ENCODE data around the gene SENP8.
"Not testable (repeated sequence)": the region's sequence is repeated elsewhere in the genome, so short reads cannot be mapped to it uniquely, and the experiment has no call there.

The SENP8 gene

DNA sequence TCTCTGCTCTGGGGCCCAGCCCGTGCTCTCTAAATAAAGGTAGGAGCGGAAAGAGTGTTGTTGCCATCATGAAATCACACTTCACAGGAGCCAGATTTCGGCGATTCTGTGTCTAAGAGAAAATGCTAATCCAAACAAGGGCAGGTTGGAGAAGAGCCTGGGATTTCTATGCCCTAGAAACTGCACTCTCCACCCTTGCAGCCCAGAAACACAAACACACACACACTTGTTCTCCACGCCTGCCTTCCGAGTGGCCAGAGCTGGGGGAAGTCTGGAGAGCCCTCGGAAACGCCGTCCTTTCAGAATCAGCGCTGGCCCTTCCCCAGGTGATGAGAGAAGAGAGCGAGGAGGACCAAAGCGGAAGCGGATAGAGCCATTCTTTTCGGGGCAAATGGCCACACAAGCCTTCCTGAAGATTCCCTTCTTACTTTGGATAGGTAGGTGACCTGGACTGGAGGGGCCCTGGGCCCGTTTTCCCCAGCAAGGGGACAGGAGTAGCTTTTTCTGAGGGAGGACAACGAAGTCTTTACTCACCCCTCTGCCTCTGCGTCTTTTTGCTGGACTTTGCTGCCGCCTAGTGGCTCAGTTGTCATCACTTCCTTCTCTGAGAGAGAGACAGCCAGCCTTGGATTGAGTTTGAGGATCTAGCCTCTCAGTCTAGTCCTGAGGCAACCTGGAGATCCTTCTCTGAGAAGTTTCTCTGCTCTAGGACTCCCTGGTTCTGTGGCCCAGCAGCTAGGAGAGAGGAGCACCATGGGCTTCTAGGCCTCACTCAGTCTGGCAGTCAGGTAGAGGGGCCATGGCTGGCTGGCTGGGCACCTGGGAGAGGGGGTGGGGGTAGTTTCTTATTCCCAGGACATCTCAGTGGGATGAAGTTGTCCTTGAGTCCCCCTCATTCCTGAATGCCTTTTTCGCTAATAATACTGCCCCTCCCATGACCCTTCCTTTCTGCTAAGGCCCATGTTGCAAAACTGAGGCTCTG lies 37.7 kb downstream of the SENP8 start:
- peak; percentile 59 to 68 for DNase-seq (ENCODE audit: low read depth in 2 of 2)

DNA sequence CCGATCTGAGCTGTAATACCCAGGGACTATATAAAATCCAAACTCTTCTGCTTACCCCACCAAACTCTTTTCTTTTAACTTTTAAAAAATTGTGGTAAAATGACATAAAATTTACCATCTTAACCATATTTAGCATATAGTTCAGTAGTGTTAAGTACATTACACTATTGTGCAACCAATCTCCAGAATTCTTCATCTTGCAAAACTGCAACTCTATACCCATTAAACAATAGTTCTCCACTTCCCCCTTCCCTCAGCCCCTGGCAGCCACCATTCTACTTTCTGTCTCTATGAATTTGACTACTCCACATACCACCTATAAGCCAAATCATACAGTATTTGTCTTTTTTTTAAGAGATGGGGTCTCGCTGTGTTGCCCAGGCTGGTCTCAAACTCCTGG lies 38.7 kb downstream of the SENP8 start:
- DNase-seq (ENCODE audit: low read depth in 2 of 2): no peak

DNA sequence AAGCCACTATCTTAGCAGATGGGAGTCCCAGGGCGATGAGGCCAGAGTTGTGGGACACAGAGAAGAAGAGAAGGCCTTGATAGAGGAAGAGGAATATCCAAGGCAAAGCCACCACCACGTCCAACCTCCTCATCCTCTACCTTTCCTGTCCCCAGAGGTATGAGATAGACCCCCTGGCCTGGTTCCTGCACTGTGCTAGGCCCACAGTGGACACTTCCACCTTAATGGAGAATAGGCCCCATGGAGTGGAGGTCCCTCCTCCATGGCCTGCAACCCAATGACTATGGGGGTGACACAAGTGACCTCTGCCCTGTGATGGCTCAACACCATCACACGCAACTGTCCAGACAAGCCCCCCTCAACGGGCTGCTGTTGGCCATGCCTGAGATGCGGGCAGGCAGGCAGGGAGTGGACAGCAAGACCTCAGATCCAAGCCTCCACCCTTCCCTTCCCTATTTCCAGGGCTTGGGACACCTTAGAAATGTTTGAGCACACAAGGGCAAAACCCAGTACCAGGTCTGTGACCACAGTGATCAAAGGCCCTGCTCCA lies 42.6 kb downstream of the SENP8 start:
- no peak for DNase-seq (ENCODE audit: low read depth in 2 of 2)

DNA sequence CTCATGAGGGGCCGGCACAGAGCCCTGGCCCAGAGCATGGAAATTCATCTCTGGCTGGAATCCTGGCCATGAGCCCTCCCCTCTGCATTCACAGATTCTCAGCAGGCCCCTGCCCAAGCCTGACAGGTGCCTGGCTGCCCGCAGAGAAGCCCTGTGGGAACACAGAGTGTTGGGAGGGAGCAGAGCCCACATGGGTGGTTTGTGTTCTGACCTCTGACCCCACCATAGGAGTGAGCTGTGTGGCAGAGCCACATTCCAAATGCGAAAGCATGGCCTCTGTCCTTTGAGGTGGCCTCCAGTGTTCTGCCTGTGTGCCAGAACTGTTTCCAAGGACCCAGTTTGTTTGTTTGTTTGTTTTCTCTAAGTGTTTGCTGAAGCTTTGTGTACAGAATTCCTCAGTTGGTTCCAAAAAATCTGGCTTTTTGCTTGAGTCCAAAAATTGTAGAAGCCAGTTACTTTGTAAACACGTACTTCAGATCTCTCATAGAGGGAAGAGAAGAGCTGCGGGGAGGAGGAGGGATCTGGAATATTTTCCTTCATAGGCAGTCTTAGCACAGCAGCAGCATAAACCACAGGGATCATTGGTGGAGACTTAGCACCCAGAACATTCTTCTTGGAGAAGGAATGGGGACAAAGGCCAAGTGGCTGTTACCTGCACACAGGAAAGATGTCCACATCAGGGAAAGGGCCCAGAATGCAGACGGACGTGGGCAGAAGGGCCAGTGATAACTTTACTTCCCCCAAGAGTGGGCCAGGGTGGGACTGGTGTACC lies 43.3 kb downstream of the SENP8 start:
- DNase-seq (ENCODE audit: low read depth in 2 of 2): no peak

DNA sequence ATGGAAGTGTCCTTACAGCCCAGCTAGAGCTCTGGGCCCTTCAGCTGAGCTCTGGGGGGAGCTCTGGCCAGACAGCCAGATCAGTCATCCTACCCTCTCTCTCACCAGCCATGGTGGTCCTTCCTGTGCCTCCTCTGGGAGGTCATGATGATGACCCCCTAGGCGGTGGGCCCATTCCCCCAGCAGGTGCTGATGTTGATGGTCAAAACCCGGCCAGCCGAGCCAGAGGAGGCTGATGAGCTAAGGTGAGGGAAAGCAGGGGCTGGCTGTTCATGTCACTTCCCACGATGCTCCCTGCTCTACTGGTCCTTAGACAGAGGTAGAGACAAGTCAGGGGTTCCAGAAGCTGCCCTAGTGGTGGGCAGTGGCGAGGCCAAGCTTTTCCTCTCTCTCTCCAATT lies 44.4 kb downstream of the SENP8 start:
- DNase-seq (ENCODE audit: low read depth in 2 of 2): no peak

DNA sequence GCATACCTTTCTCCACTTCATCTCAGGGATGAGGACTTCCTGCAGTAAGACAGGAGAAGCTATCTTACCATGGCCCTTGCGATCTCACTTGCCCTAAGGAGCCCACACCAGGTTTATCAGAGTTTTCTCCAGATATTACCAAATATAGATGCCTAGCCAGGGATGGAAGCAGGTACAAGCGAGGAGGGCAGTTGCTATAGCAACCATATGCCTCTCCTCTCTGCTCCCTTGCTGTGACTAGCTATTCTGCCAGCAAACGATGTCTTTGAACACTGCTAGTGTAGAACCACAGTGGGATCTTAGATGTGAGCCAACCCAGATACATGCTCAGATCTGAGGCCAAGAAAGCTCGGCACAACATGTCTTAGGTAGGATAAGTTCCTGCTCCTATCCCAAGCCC lies 45.5 kb downstream of the SENP8 start:
- no peak for DNase-seq (ENCODE audit: low read depth in 2 of 2)

DNA sequence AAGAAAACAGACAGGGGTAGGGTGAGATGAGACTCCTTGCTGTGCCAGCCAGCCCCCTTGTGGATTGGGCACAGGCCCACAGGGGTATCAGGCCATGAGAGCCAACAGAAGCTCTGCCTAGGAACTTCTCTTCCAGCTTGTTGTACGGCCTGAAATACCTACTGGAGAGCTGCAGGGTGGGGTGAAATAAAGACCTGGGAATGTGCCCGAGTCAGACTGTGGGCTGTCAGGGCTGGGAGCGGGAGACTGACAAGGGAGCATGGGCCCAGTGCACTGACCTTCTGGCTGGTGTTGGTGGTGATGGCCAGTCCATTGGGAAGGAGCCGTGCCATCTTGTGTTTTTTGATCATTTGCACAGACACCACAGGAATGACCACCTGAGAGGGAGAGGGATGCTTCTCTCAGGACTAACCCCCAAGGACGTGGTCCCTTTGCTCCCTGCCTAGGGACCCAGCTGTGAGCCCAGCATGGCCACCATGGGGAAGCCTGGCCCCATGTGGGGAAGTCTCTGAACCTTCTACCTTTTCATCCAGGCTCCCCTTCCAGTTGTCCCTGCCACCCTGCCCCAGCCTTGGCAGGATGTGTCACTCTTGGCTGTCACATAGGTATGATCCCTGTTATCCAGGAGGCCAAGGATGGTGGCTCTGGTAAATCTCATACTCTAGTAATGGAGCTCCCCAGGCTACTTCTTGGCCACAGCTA lies 48.7 kb downstream of the SENP8 start:
- no peak for DNase-seq (ENCODE audit: low read depth in 2 of 2)

DNA sequence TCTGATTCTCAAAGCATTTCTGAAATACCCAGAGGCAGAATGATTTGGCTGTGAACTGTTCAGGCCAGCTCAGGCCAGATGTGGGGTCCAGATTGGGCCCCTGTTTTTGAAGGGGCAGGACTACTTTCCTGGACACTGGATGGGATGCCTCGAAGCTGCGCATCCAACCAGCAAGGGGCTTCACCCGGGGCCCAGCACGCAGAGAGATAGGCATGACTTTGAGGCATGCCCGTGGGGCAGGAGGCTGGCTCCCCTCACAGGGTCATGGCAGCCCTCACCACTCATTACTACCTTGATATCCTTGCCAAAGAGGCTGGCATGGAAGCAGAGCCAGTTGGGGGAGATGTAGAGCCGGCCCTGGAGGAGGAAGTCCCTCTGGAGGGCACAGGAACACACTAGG lies 49.2 kb downstream of the SENP8 start:
- DNase-seq (ENCODE audit: low read depth in 2 of 2): no peak

DNA sequence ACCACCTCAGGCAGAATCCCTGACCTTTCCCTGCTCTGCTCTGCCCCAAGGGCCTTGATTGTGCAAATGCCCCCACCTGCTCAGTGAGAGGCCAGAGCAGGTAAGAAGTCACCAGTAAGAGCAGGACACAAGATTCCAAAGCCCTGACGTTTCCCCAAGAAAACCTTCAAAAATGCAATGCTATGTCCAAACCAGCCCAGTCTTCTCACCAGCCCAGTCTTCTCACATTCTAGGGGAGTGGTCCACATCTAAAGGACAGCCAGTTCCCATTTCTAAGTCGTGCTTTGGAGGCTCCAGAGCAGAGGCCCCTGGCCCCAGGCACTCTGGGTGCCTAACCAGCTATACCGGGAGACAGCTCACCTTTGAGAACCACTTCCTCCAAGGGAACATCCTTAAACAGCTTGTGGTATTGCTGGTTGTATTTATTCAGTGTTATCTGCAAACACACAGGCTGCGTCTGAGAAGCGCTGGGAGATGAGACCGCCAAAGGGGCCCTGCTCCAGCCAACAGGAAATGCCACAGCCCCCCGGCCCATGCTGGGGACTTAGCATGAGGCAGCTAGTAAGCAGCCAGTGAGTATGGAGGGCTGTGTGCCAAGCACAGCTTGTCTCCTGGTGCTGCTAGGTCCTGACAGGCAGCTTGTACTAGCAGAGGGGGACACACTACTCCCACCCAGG lies 50.1 kb downstream of the SENP8 start:
- no peak for DNase-seq (ENCODE audit: low read depth in 2 of 2)

DNA sequence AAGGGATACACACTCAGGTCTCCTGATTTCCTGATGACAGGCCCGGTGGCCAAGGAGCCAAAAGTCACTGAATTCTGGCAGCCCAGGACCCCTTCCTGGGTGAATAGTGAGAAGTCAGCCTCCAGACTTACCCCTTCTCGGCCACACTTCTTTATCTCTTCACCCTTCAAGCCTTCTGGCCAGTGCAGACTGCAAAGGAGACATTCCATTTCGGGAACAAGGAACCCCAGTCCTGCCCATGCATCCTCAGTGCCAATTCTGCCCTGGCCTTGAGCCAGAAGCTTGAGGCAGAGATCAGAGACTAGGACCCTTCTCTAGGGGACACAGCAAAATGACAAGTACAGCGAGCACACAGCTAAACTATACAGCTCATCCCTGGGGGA lies 50.6 kb downstream of the SENP8 start:
- no peak for DNase-seq (ENCODE audit: low read depth in 2 of 2)

DNA sequence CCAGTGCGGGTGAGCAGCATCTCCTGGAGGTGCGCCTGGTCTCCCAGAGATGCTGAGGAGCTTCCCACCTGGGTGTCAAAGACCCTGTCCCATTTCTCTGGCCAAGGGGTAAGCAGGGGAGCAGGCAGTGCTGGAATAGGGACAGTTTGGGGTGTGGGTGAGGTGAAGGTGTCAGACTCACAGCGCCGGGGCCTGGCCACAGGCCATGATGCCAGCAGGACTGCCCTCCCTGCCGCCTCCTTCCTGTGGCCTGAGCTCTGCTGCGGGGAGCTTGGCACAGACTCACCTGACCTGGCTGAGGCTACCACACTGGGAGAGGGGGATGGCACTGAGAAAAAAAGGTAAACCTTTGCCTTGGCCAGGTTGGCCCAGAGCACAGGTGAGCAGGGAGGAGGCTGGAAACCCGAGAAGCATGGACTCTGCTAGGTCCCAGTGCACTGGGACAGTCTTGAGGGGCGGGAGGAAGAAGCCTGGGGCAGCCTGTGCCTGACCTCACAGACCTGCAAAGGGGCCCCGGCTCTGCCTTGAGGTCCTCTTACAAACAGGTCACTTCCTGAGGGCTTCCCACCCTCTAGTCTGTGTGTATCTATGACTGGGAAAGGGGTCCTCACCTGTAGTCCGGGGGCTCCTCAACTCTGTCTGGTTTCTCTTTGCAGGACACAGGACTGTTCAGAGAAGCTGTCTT lies 51.2 kb downstream of the SENP8 start:
- DNase-seq (ENCODE audit: low read depth in 2 of 2): no peak

DNA sequence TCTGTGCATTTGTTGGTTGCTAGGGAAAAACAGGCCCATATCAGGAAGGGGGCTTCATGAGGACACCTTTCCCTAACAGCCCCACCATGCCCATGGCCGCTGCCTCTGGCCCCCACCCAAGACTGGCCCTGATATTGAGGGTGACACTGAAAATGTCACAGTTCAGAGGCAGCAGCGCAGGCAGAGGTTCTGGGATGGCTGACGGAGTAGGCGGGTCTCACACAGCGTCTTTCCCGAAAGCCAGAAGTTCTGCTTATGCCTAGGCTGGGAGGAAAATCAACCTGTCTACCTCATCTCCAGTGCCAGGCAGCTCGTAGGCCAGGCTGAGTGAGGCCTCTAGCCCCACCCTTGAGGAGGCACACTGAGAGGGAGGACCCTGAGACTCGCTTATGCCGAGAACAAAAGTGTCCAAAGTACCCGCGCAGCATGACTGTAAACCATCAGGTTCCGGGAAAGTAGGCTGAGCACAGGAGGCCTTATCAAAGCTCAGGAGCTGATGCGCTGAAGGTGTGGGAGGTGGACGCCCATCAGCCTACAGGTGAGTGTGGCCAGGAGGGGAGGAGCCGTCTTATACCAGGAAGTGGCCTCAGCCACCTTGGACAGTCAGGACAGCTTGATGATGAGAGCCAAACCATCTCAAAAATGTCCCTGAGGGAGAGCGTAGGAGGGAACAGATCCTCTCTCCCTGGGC lies 51.9 kb downstream of the SENP8 start:
- DNase-seq (ENCODE audit: low read depth in 2 of 2): no peak

DNA sequence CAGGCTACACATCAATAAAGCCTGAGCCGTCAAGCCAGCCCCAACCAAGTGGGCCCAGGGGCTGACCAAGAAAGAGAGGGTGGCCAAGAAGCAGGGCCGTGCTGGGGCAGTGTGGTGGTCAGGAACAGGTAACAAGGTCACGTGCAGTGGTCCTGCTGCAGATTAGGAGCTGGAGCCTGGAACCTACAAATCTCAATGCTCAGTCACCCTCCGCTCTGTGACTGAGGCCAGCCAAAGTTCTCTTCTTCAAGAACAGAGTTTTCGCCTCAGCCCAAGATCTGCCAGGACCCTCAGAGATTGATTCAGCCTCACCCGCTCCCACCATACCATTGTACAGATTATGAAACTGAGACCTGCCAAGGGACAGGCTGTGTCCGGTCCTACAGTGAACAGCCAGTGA lies 52.5 kb downstream of the SENP8 start:
- no peak for DNase-seq (ENCODE audit: low read depth in 2 of 2)

DNA sequence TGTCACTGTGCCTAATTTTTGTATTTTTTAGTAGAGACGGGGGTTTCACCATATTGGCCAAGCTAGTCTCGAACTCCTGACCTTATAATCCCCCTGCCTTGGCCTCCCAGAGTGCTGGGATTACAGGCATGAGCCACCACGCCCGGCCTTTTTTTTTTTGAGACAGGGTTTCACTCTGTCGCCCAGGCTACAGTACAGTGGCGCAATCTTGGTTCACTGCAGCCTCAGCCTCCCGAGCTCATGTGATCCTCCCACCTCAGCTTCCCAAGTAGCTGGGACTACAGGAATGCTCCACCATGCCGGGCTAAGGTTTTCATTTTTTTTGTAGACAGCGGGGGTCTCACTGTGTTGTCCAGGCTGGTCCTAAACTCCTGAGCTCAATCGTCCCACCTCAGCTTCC lies 53.8 kb downstream of the SENP8 start:
- DNase-seq (ENCODE audit: low read depth in 2 of 2): not testable (repeated sequence)

DNA sequence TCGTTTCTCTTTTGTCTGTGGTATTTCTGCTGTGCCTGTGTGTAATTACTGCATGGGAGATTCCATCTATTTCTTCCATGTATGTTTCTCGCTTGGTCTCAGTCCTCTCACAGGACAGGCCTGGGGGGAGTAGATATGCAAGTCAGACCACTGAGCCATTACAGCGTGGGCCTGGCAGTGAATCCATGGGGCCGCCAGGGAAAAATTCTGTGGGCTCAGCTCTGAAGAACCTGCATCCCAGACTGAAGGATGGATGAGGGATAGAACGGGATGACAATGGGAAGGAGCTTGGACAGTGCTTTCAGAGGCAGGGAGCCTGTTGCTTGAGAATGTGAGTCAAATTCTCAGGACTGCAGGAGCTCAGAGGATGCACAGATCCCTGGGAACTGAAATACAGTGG lies 54.6 kb downstream of the SENP8 start:
- no peak for DNase-seq (ENCODE audit: low read depth in 2 of 2)

DNA sequence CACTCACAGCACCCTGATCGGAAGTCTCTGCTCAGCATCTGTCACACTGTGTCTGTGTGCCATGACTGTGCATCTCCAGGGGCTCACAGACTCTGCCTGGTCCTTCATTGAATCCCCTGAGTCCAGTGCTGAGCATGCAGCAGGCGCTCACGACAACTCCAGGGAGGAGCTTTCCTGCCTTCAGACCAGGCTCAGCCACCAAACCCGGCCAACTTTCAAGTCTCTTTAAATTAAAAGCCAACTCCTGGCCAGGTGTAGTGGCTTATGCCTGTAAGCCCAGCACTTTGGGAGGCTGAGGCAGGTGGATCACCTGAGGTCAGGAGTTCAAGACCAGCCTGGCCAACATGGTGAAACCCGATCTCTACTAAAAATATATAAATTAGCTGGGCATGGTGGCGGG lies 55.2 kb downstream of the SENP8 start:
- DNase-seq (ENCODE audit: low read depth in 2 of 2): no peak

DNA sequence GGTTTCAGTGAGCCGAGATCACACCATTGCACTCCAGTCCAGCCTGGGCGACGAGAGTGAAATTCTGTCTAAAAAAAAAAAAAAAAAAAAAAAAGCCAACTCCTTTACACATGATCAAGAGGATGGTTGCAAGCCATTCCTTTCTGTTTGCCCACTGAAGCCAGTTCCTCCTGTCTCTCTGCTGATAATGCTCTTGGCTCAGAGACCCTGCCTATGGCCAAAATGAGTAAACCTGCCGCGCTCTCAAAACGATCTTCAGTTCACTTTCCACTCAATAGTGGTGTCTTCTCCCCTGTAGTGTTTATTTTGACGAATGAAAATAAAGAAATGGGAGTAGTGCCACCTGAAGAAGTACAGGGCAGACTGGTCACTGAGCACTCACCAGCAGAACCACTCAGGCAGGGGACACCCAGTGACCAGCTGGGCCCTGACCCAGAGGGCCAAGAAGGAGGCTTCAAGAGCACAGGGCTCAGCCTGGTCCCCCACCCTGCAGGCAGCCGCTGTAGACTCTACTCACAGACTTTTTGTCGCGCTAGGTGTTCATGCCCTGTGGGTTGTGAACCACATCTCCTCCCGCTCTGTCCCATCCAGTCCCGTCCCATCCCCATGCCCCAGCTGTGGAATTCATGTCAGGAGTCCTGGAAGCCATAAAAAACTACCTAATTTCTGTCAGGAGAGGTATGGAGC lies 55.8 kb downstream of the SENP8 start:
- DNase-seq (ENCODE audit: low read depth in 2 of 2): no peak

DNA sequence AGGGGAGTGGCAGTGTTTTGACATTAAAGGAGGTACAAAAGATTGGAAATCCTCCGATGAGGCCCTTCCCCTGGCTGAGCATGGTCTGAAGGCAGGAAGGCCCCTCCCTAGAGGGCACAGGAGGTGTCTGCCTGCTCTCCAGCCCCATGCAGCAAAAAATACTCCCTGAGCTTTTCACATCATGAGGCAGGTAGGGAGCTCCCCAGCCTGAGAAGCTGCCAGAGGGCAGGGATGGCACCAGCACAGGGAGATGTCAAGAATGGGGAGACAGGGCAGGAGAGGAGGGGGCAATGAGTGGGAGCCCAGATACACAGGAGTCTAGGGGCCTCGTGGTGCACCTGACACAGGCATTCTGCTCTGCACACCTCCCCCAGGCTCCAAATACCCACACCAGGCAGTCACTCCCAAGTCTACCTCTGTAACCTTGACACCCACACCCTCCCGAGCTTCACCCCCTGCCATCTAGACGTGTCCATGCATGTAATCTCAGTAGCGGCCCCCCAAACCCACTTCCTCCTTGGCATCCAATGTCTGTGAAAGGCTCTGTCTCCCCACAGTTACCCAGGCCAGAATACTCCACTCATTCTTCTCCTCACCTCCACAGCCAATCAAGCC lies 56.5 kb downstream of the SENP8 start:
- no peak for DNase-seq (ENCODE audit: low read depth in 2 of 2)
